SK-N-MC (cell line): ENCODE measurements around the gene CTBP1.
A peak's percentile ranks its signal among the peaks of the same experiment; 100 is the strongest.

Source experiments
- DNase-seq: peaks from one replicate; pipeline ENCODE4 v3.0.0-alpha.2; 2011; ENCODE audit warnings: low read depth, low spot score
- H3K27ac ChIP-seq: fragments of 200-600 bp; sonication (generic); 2 replicates; pipeline ENCODE4 v1.5.1; 2016; ENCODE audit warnings: mixed run types
- H3K36me3 ChIP-seq: fragments of 200-600 bp; sonication (generic); 2 replicates; pipeline ENCODE4 v1.6.1; 2017; ENCODE audit warnings: antibody characterized with exemption, low read length, mixed read lengths; ENCODE audit not compliant: insufficient read depth
- H3K4me3 ChIP-seq: fragments of 200-600 bp; sonication (generic); 2 replicates; pipeline ENCODE4 v1.5.1; 2016
- H3K9ac ChIP-seq: fragments of 200-600 bp; sonication (generic); 2 replicates; pipeline ENCODE4 v1.8.0; 2017; ENCODE audit warnings: mixed run types, mixed read lengths; ENCODE audit not compliant: insufficient read length
- H3K9me3 ChIP-seq: fragments of 200-600 bp; sonication (generic); 2 replicates; pipeline ENCODE4 v1.6.1; 2017; ENCODE audit warnings: low read depth, mild to moderate bottlenecking, antibody characterized with exemption, low read length, moderate library complexity, mixed read lengths
- EZH2 ChIP-seq: fragments of 200-600 bp; sonication (generic); IDR thresholded peaks from one replicate; pipeline ENCODE4 v1.6.1; 2017; ENCODE audit warnings: antibody characterized with exemption
- FOXP2 ChIP-seq: optimal IDR thresholded peaks from 2 replicates; pipeline ENCODE3; 2011; ENCODE audit warnings: mild to moderate bottlenecking, moderate library complexity; ENCODE audit not compliant: insufficient read depth; ENCODE audit errors: extremely low read length, control extremely low read depth
- POLR2AphosphoS5 ChIP-seq: IDR thresholded peaks from 2 replicates; pipeline ENCODE4 v1.6.1; 2012; ENCODE audit warnings: mild to moderate bottlenecking, low read depth, low read length, borderline replicate concordance

Gene CTBP1

DNA sequence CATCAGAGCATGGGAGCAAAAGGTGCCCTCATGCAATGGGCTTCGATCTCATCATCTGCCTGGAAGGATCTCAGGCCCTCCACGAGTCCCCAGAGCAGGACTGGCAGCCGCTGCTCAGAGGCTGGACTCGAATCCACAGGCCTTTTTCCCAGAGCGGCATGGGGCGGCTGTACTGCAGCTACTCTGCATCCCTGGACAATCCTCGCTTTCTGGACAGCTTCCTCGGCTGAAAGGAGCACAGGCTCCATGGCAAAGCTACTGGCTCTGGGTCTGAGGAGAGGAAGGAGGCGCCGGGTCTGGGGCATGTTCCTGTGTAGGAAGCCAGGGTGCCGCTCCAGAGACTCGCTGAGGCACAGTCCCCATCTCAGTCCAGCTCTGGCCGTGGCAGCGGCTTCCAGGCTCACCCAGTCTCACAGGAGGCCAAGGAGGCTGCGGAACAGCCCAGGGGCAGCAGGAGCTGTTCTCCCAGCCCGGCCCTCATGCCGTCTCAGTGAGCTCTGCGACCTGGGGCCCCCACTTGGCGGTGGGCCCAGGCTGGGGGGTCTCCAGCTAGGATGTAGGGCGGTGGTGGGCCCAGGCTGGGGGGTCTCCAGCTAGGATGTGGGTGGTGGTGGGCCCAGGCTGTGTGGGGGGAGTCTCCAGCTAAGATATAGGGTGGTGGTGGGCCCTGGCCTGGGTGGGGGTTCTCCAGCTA lies 73.8 kb downstream of the CTBP1 start:
- TF ChIP-seq FOXP2 (no peak), POLR2AphosphoS5 (no peak), EZH2 (no peak)
- H3K27ac ChIP-seq = no peak overlapping the region
- H3K36me3 ChIP-seq = no peaks in the 10 kb centered on the region
- no peaks in the 10 kb centered on the region for H3K9me3 ChIP-seq
- no peak for DNase-seq
- no peak overlapping the region for H3K9ac ChIP-seq
- H3K4me3 ChIP-seq = no peak overlapping the region

DNA sequence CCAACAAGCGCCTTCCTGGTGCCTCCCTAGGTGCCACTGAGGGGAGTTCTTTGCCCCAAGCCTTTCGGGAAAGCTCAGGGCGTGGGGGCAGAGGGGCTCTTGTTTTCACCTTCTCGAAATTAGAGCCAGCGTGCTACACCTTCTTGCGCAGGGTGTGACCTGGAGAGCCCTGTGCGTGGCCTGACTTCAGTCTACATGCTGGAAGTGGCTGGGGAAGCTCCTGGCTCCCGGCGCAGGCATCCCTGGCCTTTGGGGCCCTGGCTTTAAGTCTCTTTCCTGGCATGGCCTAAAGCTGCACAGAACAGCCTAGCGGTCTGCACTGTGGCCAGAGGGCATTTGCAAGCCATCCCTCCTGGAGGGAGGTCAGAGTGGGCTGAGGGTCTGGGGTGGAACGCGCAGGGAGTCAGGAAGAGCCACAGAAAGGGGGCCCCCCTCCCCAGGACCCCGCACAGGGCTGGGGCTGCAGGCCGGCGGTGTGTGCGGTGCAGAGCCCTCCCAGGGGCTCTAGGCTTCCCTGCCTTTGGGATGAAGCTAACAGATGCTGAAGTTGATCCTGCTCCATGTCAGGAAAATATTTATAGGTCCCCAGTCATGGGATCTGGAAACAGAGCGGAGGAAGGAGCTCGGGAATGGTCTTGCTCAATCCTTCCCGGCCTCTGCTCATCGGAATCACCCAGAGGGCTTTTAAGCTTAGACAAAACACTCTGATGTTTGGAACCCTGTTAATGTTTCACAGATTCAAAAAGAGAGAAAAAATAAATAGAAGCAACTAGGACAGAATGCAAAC lies 75.8 kb downstream of the CTBP1 start:
- peak overlapping the region; percentile 43 for H3K4me3 ChIP-seq
- H3K27ac ChIP-seq = peak overlapping the region; percentile 48
- H3K9me3 ChIP-seq = no peaks in the 10 kb centered on the region
- DNase-seq = no peak
- peak overlapping the region; percentile 35 for H3K9ac ChIP-seq
- H3K36me3 ChIP-seq = no peaks in the 10 kb centered on the region
- no peak for TF ChIP-seq FOXP2
- TF ChIP-seq EZH2 = no peak
- no peak for TF ChIP-seq POLR2AphosphoS5

DNA sequence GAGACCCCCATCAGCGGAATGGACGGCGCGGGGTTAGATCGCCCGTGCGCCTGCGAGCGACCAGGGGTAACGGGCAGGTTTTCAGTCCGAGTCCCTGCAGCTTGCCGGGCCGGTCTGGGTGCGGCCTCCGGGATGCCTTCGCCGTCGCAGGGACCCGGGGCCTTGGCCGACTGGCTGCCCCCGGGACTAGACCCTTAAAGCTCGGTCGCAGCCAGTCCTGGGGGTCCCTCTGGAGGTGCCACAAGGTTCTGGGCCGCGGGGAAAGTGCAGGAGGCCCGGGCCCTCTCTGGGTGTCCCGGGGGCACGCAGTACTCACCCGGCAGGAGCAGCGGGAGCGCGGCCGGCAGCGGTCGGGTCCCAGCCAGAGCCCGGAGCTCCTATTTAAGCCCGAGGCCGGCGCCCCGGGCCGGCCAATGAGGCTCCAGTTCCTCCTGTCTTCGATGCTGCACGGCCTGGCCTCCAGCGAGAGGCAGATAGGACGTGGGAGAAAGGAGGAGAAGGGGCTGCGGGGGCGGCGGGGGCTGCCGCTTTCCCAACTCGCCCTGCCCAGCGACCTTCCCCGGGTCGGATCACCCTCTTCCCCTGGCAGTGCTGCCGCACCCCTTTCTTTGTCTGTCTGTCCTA lies 76.6 kb downstream of the CTBP1 start, which contains the start of gene SPON2:
Gene SPON2 (minus strand): TSS at position 356 of the 624 bp plus-strand sequence.
- DNase-seq = no peak
- H3K9me3 ChIP-seq = no peaks in the 10 kb centered on the region
- peak within 1 kb of the TSS; percentile 48 for H3K27ac ChIP-seq
- TF ChIP-seq POLR2AphosphoS5 (no peak), EZH2 (no peak), FOXP2 (no peak)
- peak within 1 kb of the TSS; percentile 35 for H3K9ac ChIP-seq
- peak within 1 kb of the TSS; percentile 43 for H3K4me3 ChIP-seq
- no peaks in the 10 kb centered on the region for H3K36me3 ChIP-seq

DNA sequence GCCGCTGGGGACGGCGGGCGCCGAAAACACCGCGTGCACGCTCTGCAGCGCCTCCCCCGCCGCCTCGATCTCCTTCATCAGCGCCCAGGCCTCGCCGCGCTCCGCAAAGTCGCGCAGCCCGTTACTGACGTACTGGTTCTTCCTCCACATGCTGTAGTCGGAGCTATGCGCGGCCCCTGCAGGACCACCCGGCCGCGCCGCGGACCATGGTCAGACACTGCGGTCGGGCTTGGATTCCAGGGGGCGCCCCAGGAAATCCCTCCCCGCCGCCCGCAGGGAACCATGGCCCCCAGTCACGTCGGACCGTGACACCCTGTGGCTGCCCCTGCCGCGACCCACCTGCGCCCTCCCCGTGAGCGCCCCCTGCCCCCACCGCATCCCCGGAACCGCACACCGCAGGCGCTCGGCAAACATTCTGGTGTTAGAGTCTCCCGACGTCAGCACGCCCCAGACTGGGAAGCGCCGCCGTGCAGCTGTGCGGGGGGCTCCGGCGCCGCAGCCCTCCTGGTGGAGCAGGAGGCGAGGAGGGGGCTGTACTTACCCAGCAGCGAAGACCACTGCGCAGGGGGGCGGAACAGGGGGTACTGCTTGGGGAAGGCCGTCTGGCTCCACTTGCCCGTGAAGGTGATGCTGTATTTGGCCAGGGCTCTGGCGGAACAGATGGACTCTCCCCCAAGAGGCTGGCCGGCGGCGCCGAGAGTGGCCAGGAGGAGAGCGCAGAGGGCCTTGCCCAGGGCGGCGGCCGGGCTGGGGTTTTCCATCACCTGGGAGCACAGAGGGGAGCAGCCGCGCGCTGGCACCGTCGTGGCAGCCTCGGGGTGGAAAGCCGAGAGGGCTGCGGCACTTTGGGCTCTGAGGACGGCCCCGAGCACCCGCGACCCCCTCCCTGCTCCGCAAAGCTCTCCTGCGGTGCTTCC lies 77.4 kb downstream of the CTBP1 start:
- Histone ChIP-seq H3K4me3 (no peak overlapping the region), H3K36me3 (no peaks in the 10 kb centered on the region), H3K9ac (no peak overlapping the region), H3K27ac (no peak overlapping the region), H3K9me3 (no peaks in the 10 kb centered on the region)
- TF ChIP-seq EZH2 (no peak), POLR2AphosphoS5 (no peak), FOXP2 (no peak)
- DNase-seq = no peak

DNA sequence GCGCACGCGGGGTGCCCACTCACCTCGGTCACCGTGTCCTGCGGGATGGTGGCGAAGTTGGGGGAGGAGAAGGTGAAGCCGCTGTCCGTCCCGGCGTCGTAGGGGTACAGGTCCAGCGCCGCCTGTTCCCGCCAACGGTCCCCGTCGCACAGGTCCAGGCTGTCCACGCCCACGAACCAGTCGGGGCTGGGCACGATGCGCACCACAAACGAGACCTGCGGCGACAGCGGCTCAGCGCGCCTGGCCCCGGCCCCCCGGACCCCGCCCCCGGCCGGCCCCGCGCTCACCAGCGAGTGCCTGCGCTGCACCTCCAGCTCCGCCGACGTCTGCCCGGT lies 78.0 kb downstream of the CTBP1 start:
- no peak overlapping the region for H3K4me3 ChIP-seq
- H3K27ac ChIP-seq = no peak overlapping the region
- no peaks in the 10 kb centered on the region for H3K9me3 ChIP-seq
- H3K9ac ChIP-seq = no peak overlapping the region
- no peak for DNase-seq
- H3K36me3 ChIP-seq = no peaks in the 10 kb centered on the region
- TF ChIP-seq FOXP2 = no peak
- no peak for TF ChIP-seq POLR2AphosphoS5
- no peak for TF ChIP-seq EZH2

DNA sequence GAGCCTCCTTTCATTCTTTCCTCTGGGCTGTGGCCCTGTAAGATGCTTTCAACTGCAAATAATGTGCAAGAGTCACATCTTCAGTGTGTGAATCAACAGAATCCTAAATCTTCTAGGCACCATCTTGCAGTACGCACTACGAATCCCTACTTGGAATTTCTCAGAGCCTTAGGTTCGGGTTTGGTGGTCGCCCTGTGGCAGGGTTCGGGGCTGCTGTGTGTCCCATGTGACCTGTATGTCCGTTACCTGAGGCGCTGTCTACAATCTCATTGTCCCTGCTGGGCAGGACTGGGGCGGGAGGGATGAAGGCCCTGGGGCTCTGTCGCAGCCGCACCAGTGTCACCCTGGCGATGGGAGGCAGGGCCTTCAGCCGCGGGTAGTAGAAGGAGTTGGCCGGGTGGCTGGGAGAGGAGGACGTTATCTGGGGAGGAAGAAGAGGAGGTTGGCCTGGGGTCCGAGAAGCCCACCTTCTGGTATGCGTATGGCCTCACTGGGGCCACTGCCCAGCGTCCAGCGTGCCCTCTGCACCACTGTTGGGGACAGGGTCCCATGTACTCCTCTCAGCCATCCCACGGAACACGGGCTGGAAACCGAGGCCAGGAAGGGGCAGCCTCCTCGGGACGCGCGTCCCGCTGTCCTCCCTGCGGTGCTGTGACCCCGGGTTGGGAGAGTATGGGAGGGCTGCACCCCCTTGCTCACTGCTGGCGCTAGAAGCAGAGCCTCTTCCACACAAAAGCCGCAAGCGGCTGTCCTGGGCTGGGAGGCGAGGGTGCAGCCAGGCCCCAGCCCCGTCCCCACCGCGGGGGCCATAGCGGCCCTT lies 78.6 kb downstream of the CTBP1 start:
- DNase-seq = no peak
- H3K36me3 ChIP-seq = no peaks in the 10 kb centered on the region
- H3K9me3 ChIP-seq = no peaks in the 10 kb centered on the region
- H3K4me3 ChIP-seq = no peak overlapping the region
- no peak overlapping the region for H3K9ac ChIP-seq
- no peak overlapping the region for H3K27ac ChIP-seq
- TF ChIP-seq POLR2AphosphoS5 = no peak
- no peak for TF ChIP-seq EZH2
- no peak for TF ChIP-seq FOXP2

DNA sequence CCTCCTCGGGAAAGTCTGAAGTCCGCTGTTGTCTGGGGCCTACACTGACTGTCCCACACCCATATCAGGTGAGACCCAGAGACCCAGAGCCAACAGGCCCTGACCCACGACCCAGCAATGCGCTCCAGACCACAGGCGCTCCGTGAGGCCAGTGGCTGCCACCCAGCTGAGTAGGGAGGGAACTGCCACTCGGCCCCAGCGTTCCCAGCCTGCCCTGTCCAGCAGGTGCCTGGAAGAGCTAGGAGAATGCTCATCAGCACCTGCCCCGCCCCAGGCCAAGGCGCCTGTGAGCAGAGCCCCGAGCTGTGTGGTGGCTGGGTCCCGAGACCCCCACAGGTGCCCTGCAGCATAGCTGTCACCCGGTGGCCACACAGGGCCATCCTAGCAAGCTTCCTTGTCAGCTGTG lies 79.2 kb downstream of the CTBP1 start:
- DNase-seq = no peak
- no peak for TF ChIP-seq FOXP2
- TF ChIP-seq POLR2AphosphoS5 = no peak
- TF ChIP-seq EZH2 = no peak
- no peaks in the 10 kb centered on the region for H3K9me3 ChIP-seq
- H3K4me3 ChIP-seq = no peak overlapping the region
- H3K9ac ChIP-seq = no peak overlapping the region
- H3K27ac ChIP-seq = no peak overlapping the region
- H3K36me3 ChIP-seq = no peaks in the 10 kb centered on the region
